HG03060 (cell line): ENCODE data around the gene KRT85.
"Not testable (repeated sequence)": the region's sequence is repeated elsewhere in the genome, so short reads cannot be mapped to it uniquely, and the experiment has no call there.

Experiments
- ATAC-seq: cut with Tn5 transposase; IDR thresholded peaks from one replicate; pipeline ENCODE4 v1.9.1; 2021; ENCODE audit warnings: low read depth, moderate number of reproducible peaks; ENCODE audit not compliant: unreplicated experiment

Gene KRT85

DNA sequence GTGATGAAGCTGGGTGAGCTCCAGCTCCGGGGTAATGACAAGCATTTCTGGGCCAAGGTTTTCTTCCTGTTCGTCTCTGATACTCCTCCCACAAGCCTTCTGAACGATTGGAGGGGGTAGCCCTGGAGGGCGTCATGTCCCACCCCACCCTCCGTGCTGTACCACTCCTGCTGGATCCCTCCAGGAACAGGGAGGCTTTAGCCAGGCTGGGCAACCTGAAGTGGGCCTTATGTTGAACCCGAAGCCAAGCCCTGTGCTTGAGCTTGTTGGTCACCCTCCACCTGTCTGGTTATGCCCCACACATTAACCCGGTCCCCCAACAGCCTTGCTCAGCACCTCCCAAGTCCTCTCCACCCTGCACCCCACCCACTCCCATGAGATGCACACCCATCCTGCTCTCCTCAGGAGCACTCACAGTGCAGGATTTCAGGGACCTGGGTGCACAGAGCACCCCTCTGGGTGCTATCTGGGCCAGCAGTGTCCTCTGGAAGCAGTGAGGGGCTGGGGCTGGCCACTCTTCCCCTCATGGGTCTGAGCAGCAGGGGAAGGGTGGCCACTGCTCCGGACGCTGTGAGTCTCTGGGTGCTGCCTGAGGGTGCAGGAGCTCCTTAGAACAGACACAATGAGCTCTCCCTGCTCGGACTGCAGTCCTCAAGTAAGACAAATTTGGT lies 39.3 kb downstream of the KRT85 start:
- no peak for ATAC-seq

GRCh38 chr12:52327052-52327829 lies 40.0 kb downstream of the KRT85 start:
- peak; percentile 87 for ATAC-seq

GRCh38 chr12:52324153-52324444 lies 43.2 kb downstream of the KRT85 start:
- no peak for ATAC-seq

GRCh38 chr12:52323416-52324152 lies 43.7 kb downstream of the KRT85 start:
- ATAC-seq: no peak

- no peak for ATAC-seq
These were observed 44.3 kb downstream of the KRT85 start for GRCh38 chr12:52323001-52323400.

DNA sequence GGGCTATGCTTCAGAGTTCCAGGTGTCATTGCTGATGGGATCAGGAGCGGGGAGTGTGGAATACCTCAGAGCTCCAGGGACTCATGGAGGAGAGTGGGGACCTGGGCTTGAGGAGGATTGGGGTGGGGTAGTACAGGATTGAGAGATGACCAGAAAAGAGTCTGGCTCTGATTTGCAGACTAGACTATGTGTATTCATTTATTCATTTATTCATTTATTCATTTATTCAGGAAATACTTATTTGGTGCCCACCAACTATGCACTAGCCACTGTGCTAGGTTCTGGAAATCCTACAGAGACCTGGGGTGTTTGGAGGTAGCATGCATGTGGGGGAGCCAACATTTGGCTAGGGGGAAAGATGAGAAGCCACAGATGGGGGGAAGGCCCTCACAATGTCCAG lies 45.2 kb downstream of the KRT85 start:
- ATAC-seq: no peak

DNA sequence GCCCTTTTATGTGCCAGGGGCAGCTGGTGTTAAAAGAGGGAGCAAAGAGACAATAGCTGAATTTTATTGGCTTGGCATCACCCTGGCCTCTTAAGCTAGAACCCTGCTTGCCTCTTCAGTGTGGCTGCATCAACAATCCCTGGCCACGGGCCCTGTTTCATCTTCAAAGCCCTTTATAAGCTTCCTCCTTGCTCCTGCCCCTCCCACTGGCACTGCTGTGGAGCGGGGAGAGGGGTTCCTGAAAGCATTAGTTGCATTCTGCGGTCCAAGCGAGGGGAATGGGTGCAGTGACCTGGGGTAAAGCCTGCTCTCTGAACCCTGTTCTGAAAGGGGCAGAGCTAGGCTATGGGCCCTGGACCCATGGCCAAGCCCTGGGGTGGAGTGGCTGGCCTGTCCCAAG lies 45.9 kb downstream of the KRT85 start:
- no peak for ATAC-seq

- no peak for ATAC-seq
These were observed 46.4 kb downstream of the KRT85 start, which contains the start of gene KRT83 for GRCh38 chr12:52320784-52321400. Gene KRT83 (minus strand): TSS chr12:52321398. CDS start chr12:52321335, 63 bp downstream.

- no peak for ATAC-seq
These were observed 48.2 kb downstream of the KRT85 start for GRCh38 chr12:52319097-52319496.

DNA sequence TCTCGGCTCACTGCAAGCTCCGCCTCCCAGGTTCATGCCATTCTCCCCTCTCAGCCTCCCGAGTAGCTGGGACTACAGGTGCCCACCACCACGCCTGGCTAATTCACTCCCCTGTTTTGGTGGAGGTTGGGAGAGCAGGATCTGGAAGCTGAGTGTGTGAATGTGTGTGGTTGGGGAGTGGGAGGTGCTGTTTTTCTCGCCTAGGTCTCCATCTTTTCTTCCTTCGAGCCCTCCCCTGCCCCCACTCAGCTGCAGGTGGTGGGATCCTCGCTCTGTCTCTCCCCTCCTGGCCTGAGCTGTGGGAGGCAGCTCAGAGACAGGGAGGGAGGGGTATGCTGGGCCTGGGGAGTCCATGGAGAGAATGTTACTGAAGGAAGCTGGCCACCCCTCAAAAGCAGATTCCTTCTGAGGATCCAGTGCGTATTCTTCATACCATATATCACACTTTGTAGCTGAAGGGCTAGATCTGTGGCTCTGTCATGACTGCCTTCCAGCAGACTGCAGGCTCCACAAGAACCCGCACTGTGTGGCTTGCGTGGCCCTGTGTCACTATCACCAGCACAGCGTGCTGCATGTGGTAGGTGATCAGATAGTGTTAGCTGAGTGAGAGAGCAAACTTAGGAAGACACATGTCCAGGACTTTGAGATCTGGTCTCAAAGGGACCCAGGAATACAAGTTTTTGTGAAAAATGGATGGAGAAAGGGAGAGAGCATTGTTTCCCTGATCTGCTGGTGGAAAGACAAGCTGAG lies 48.9 kb downstream of the KRT85 start:
- no peak for ATAC-seq

DNA sequence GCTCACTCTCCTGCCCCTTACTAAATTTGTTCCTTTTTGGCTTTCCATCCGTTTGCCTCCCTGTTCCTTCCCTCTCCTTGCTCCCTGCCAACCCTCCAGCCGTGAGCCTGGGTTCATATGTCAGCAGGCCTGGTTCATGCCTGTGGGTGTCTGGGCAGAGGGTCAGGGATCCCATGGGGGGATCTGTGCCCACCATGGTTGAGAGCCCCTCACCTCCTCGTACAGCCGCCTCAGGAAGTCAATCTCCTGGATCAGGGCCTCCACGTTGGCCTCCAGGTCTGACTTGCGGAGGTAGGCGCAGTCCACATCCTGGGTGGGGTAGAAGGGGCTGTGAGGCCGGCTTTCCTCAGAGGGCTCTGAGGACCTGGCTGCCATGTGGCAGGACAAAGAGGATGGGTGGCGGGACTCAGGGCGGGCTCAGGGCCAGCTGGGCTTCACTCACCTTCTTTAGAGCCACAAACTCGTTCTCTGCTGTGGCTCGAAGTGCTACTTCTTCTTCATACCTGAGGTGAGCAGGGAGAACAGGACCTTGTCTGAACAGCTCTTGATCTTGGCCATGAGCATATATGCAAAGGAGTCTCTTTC lies 49.7 kb downstream of the KRT85 start:
- no peak for ATAC-seq

DNA sequence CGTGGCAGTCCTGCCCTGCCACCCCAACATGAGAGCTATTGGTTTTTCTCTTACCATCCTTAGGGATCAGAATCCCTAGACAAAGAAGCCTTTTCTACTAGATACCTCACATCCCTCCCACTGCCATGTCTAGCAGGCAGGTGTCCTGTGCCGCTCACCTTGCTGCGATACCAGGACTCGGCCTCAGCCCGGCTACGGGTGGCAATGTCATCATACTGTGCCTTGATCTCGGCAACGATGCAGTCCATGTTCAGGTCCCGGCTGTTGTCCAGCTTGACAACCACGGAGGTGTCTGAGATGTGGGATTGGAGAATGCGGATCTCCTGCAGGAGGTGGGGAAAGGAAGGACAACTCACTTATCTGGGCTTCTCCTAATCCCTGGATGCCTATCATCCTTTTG lies 50.6 kb downstream of the KRT85 start:
- no peak for ATAC-seq

GRCh38 chr12:52316290-52316689 lies 51.0 kb downstream of the KRT85 start:
- ATAC-seq: no peak

DNA sequence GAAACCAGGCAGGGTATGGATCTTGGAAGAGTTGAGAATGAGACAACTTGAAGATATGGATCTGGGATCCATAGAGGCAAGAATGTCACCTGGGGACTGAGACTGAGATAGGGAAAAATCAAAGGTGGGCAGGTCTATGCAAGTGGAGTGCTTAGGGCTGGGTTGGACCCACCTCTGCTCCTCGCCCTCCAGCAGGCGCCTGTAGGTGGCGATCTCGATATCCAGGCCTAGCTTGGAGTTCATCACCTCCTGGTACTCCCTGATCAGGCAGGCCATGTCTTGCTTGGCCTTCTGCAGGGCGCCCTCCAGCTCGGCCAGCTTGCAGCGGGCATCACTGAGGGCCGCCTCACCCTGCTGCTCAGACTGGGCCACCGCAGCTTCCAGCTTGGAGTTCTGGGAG lies 51.6 kb downstream of the KRT85 start:
- not testable (repeated sequence) for ATAC-seq

- no peak for ATAC-seq
These were observed 52.8 kb downstream of the KRT85 start for GRCh38 chr12:52314511-52314910.

GRCh38 chr12:52313926-52314325 lies 53.4 kb downstream of the KRT85 start:
- no peak for ATAC-seq

- no peak for ATAC-seq
These were observed 53.8 kb downstream of the KRT85 start for GRCh38 chr12:52313461-52313860.

DNA sequence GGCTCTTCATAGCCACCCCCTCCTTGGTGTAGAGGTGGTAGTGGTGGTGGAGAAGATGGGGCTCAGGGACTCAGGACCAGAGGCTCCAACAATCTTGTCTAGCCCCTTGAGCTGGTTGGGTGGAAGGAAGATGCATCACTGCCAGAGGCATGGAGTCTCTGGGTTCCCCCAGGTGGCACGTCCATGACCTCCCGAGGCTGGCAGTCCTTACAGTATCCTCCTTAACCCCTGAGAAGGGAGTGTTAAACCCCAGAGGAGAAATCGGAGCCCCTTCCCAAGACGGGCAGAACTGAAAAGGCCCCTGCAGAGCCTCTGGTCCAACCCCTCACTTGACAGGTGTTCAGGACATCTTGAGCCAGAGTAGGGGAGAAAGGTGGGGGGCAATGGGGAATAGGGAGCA lies 55.2 kb downstream of the KRT85 start:
- no peak for ATAC-seq

- ATAC-seq: no peak
These were observed 56.0 kb downstream of the KRT85 start for GRCh38 chr12:52311285-52311648.

GRCh38 chr12:52310622-52311284 lies 56.5 kb downstream of the KRT85 start:
- no peak for ATAC-seq
